Activated CD8-positive, alpha-beta memory T cell treated with anti-CD3 and anti-CD28 coated beads for 1 hour (primary cell): ENCODE measurements around the gene LATS2.
"Not testable (repeated sequence)": the region's sequence is repeated elsewhere in the genome, so short reads cannot be mapped to it uniquely, and the experiment has no call there.

Experiments used
- DNase-seq, 2 donors: peaks; one replicate each; pipeline ENCODE4 v3.0.0-alpha.2; 2020; ENCODE audit warnings: low read depth in 1 of 2; ENCODE audit errors: extremely low read depth in 1 of 2

The LATS2 gene

DNA sequence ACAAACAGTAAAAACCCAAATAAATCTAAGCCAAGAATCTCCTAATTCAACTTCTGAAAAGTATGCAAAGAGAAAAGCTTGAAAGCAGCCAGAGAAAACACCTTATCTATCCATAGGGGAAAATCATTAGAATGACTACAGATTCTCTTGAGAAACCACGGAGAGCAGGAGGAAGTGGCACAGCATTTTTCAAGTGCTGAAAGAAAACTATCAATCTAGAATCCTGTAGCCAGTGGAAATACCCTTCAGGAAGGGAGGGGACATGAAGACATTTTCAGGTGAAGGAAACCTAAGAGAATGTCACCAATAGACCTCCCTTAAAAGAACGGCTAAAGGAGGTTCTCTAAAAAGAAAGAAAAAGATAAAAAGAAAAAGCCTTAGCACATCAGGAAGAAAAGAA, 92.6 kb downstream of the LATS2 start:
- DNase-seq: no peak

DNA sequence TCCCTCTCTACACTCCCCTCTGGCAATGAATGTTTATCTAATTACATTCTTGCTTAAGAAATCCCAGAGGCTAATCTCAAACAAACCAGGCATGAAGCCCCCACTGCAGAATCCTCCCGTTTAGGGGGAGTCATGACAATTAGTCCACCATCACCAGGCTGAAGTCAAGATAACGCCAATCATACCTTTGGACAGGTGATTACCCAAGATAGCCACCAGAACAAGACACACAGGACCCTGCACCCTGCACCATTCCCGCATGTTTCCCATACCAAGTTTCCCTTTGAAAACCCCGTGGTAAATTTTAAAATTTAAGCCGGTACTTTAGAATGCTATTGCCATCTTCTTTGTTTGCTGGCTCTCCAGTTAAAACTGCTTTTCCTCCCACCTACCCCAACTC, 94.0 kb downstream of the LATS2 start:
- no peak for DNase-seq

DNA sequence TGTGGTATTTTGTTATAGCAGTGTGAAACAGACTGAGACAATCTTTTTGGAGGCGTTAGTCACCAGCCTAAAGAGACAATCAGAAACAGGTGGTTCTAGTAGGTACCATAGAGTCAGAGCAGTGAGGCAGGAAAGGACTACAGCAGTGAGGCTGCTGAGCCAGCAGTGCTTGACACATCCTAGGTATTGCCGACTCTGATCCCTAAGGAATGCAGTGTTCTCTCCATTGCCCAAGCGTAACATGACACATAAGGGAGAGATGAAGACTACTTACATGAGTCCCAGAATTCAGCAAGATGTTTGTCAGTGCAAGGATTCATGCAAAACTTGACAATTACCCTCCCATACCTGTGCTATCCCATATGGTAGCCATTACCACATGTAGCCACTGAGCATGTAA, 96.5 kb downstream of the LATS2 start:
- no peak for DNase-seq

DNA sequence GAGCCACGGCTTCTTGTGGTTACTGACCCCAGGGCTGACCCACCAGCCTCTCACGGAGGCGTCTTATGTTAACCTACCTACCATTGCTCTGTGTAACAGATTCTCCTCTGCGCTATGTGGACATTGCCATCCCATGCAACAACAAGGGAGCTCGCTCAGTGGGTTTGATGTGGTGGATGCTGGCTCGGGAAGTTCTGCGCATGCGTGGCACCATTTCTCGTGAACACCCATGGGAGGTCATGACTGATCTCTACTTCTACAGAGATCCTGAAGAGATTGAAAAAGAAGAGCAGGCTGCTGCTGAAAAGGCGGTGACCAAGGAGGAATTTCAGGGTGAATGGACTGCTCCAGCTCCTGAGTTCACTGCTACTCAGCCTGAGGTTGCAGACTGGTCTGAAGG, 99.7 kb downstream of the LATS2 start:
- DNase-seq: not testable (repeated sequence)

- no peak for DNase-seq
These were observed 100.6 kb downstream of the LATS2 start for GRCh38 chr13:20960663-20961309.

DNA sequence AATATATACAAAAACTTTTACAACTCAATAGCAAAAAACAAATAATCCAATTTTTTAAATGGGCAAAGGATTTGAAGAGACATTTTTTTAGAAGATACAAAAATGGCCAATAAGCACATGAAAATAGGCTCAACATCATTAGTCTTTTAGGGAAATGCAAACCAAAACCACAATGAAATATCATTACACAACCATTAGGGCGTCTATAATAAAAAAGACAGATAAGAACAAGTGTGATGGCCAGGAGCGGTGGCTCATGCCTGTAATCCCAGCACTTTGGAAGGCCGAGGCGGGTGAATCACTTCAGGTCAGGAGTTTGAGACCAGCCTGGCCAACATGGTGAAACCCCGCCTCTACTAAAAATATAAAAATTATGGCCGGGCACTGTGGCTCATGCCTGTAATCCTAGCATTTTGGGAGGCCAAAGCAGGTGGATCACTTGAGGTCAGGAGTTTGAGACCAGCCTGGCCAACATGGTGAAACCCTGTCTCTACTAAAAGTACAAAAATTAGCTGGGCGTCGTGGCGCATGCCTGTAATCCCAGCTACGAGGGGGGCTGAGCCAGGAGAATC, 104.3 kb downstream of the LATS2 start:
- DNase-seq: not testable (repeated sequence)

GRCh38 chr13:20955496-20955895, 105.9 kb downstream of the LATS2 start:
- no peak for DNase-seq

DNA sequence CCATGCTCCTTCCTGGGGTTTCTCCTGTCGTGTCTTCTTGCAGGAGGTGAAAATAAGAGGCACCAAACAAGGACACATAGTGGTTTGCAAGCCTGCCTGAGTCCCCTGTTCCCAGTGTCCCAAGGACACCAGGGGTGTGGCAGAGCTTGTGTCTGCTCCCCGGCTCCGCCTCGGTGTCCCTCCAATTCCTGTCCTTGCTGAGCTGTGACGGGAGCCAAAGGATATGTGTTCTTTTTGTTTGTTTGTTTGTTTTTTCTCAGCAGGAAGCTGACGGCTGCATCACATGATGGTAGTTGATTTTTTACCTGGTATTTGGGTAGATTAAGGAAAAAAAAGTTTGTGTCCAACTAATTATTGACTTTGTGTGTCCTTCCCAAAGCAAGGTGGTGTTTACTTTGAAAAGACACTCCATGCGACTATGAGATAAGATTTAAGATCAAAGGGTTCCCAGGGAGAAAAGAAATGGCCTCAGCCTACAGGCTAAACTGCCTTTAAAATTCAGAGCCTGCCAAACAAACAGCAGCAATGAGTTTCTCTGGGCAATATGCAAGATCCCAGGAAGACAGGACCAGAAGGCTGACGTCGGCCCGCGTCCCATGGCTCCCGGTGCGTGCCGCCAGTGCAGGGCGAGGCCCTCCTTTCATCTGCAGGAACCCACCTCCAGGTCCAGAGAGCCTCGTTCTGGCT, 108.0 kb downstream of the LATS2 start:
- no peak for DNase-seq

GRCh38 chr13:20952838-20953237, 108.5 kb downstream of the LATS2 start:
- no peak for DNase-seq

- not testable (repeated sequence) for DNase-seq
These were observed 113.4 kb downstream of the LATS2 start for GRCh38 chr13:20948001-20948400.

- DNase-seq: no peak
These were observed 115.4 kb downstream of the LATS2 start for GRCh38 chr13:20945952-20946383.

DNA sequence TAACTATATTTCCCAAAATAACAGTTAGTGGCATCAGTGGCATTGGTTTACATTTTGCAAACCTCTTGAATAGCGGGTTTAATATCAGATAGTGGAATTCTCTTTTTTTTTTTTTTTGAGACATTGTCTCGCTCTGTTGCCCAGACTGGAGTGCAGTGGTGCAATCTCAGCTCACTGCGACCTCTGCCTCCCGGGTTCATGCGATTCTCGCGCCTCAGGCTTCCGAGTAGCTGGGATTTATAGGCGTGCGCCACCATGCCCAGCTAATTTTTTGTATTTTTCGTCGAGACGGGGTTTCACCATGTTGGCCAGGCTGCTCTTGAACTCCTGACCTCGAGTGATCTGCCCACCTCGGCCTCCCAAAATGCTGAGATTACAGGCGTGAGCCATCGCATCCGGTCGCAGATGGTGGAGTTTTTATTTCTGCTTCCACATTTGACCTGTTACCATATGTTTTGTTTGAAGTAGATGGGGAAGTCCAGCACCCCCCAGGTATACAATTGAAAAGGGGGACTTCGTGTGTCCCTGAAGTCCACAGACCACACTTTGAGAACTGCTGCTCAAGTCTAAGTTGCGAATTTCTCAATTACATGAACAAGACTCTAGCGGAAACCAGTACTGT, 118.3 kb downstream of the LATS2 start:
- DNase-seq: no peak

DNA sequence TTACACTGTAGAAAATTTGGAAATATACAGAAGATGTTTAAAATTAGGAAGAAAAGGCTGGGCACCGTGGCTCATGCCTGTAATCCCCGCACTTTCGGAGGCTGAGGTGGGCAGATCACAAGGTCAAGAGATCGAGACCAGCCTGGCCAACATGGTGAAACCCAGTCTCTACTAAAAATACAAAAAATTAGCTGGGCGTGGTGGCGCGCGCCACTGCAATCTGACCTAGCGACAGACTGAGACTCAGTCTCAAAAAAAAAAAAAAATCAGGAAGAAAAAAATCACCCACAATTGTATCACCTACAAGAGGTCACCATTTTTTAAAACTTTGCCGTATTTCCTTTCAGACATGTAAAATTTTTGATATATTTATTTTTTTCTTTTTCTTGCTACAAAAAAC, 120.9 kb downstream of the LATS2 start:
- DNase-seq: not testable (repeated sequence)

DNA sequence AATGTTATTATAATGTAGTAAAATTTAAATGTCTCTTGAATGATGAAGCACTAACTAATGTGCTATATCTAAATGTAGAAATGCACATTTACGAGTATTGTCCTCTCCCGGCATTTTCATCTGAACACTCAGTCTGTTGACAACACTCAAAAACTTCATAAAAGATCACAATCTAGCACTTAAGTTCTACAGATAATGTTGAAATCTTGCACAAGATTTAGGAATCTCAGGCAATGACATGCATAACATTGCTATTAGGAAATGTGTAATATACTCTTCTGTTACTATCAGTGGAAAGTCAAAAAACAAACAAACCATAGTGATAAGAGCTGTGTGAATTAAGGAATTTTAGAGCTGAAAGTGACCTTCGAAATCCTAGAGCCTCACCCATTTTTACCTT, 121.3 kb downstream of the LATS2 start:
- no peak for DNase-seq

- DNase-seq: no peak
These were observed 121.7 kb downstream of the LATS2 start for GRCh38 chr13:20939662-20940061.

DNA sequence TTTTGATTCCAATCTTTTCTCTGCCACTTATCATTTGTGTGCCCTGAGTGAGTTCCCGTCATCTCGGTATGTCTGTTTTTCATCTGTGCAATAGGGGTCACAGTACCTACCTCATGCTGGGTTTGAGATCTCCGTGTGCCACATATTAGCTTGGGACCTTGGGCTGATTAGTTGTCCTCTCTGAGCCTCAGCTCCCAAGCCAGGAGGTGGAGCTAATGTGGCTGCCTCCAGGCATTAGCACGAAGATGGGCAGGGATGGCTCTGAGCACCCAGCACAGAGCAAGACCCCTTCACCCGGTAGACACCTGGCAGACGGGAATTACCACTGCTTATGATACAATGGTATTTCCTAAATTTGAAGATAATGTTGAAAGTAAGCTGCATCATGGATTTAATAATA, 123.1 kb downstream of the LATS2 start:
- no peak for DNase-seq

DNA sequence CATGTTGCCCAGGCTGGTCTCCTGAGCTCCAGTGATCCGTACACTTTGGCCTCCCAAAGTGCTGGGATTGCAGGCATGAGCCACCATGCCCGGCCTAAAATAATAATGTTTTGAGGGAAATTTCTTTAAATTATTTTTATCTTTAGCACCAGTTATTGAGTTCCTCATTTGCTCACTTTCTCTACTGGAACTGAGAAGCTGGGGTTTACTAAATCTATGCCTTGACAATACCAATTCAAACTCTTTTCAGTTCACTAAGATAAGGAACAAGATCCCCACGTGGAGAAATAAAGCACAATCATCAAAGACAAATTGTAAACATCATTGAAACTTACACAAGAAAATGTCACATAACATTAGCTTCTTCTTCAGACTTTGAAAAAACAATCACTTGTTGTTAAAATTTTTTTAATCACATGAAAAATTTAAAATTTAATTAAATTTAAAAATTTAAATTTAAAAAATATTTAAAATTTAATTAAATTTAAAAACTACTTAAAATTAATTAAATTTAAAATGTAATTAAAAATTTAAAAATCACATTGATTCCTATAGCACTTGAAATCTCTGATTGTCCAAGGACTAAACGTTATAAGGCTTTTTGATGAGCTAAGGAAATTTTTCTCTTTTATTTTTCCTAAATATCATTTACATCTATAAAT, 133.7 kb downstream of the LATS2 start:
- no peak for DNase-seq

- not testable (repeated sequence) for DNase-seq
These were observed 136.0 kb downstream of the LATS2 start for GRCh38 chr13:20925395-20925790.

DNA sequence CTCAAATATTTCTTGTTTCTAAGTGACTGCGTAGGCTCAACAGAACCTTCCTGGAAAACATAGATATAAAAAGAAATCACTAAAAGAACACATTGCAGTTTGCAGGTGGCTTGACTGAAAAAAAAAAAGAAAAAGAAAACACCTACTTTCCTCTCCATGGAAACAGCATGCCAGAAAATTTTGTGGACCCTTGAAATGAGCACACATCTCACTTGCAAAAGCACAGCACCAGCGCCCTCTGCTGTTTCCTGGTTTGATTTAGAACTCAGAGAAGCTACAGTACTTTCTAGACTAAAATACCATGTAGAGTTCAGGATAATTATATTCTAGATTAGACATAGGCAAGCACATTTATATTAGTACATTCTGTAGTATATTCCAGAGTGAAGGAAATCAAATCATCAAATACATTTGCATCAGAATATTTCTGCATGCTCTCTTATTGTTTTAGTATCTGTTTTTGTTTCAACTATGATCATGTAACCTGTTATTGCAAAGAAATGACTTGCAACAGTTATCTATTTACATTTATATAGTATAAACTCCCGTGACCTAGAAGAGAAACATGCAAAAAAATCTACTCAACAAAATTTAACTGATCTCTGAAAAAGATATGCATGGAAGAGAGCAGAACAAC, 136.5 kb downstream of the LATS2 start:
- DNase-seq: peak; percentile 41 to 56

GRCh38 chr13:20923272-20923671, 138.1 kb downstream of the LATS2 start:
- no peak for DNase-seq
